A673 (cell line): Measurements from ENCODE around the gene ATP13A4.

Experiments used
- EZH2 ChIP-seq: fragments of 200-600 bp; sonication (generic); IDR thresholded peaks from 2 replicates; pipeline ENCODE4 v1.6.1; 2017; ENCODE audit warnings: borderline replicate concordance, low read depth, mild to moderate bottlenecking, mixed read lengths, antibody characterized with exemption, low read length; ENCODE audit not compliant: poor library complexity, severe bottlenecking
- TF ChIP-seq, protein P1 (sequence below): fragments of 300-800, 200-600 bp; sonication (generic); conservative IDR thresholded peaks from 2 replicates; pipeline ENCODE4 v1.5.1; 2017; ENCODE audit warnings: low read depth, mild to moderate bottlenecking, antibody characterized with exemption, low read length, moderate library complexity, mixed read lengths

DNA sequence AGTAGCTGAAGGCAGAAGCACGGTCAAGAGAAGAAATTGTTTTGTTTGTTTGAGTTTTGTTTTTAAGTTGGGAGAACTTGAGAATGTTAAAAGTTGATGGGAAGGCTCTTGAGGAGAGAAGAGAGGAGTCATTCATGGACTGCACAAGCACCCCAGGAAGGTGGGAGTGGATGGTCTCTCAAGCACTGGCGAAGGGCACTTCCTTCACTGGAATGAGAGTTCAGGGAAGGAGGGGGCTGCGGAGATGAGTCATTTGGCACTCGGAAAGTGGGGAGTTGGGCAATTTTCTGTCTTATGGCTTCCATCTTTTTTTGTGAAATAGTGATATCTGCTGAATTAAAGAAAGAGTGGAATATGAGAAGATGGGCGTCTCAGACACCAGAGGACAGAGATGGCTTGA is 66.0 kb downstream of the ATP13A4 start:
- TF ChIP-seq EZH2 = no peak
- TF ChIP-seq, protein P1, sequence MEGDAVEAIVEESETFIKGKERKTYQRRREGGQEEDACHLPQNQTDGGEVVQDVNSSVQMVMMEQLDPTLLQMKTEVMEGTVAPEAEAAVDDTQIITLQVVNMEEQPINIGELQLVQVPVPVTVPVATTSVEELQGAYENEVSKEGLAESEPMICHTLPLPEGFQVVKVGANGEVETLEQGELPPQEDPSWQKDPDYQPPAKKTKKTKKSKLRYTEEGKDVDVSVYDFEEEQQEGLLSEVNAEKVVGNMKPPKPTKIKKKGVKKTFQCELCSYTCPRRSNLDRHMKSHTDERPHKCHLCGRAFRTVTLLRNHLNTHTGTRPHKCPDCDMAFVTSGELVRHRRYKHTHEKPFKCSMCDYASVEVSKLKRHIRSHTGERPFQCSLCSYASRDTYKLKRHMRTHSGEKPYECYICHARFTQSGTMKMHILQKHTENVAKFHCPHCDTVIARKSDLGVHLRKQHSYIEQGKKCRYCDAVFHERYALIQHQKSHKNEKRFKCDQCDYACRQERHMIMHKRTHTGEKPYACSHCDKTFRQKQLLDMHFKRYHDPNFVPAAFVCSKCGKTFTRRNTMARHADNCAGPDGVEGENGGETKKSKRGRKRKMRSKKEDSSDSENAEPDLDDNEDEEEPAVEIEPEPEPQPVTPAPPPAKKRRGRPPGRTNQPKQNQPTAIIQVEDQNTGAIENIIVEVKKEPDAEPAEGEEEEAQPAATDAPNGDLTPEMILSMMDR = no peak
